Measurements from ENCODE around the gene PI4K2A. TPM values are rescaled to one million over a fixed set of nuclear protein-coding genes. Genes with fewer than 3 reads are reported as not detected.
A peak's percentile ranks its signal among the peaks of the same experiment; 100 is the strongest.

Gene PI4K2A
- 25.7 TPM for polyA plus RNA-seq (2012; ENCODE audit: insufficient read depth, insufficient read length, low read depth)

- H3K9me3 ChIP-seq: no peaks in the 10 kb centered on the region
- no peaks in the 10 kb centered on the region for H3K27me3 ChIP-seq
- peak within 1 kb of the TSS; percentile 88 for H3K4me3 ChIP-seq (ENCODE audit: low read depth, low read length)
- TF ChIP-seq CTCF (IDR thresholded peaks at IDR 0.05; ENCODE audit: low read depth, low read length): no peak
- peaks cover 16% of the 10 kb centered on the region for H3K36me3 ChIP-seq
- DNase-seq: peak; percentile 99
- H3K4me1 ChIP-seq: no peaks in the 10 kb centered on the region
These were observed at the start of gene PI4K2A for GRCh38 chr10:97640174-97640867. PI4K2A (plus strand) TSS chr10:97640671; CDS start chr10:97640743, 72 bp downstream.

- no peak for DNase-seq
- H3K27me3 ChIP-seq: no peaks in the 10 kb centered on the region
- TF ChIP-seq CTCF (IDR thresholded peaks at IDR 0.05; ENCODE audit: low read depth, low read length): no peak
- H3K9me3 ChIP-seq: no peaks in the 10 kb centered on the region
- peaks cover 8% of the 10 kb centered on the region for H3K4me1 ChIP-seq
- H3K36me3 ChIP-seq: no peaks in the 10 kb centered on the region
- no peak overlapping the region for H3K4me3 ChIP-seq (ENCODE audit: low read depth, low read length)
These were observed 49.5 kb upstream of the PI4K2A start for GRCh38 chr10:97590748-97591495.

GRCh38 chr10:97593421-97593820 is 47.0 kb upstream of the PI4K2A start:
- no peak for DNase-seq
- H3K9me3 ChIP-seq: no peaks in the 10 kb centered on the region
- H3K4me3 ChIP-seq (ENCODE audit: low read depth, low read length): no peak overlapping the region
- no peak for TF ChIP-seq CTCF (IDR thresholded peaks at IDR 0.05; ENCODE audit: low read depth, low read length)
- no peaks in the 10 kb centered on the region for H3K27me3 ChIP-seq
- no peaks in the 10 kb centered on the region for H3K36me3 ChIP-seq
- H3K4me1 ChIP-seq: peaks cover 15% of the 10 kb centered on the region

GRCh38 chr10:97596101-97597082 is 44.1 kb upstream of the PI4K2A start:
- Histone ChIP-seq H3K27me3 (no peaks in the 10 kb centered on the region), H3K4me1 (peaks cover 9% of the 10 kb centered on the region), H3K36me3 (no peaks in the 10 kb centered on the region), H3K9me3 (no peaks in the 10 kb centered on the region), H3K4me3 (ENCODE audit: low read depth, low read length) (no peak overlapping the region)
- no peak for TF ChIP-seq CTCF (IDR thresholded peaks at IDR 0.05; ENCODE audit: low read depth, low read length)
- no peak for DNase-seq

- Histone ChIP-seq H3K9me3 (no peaks in the 10 kb centered on the region), H3K4me1 (peaks cover 9% of the 10 kb centered on the region), H3K4me3 (ENCODE audit: low read depth, low read length) (no peak overlapping the region), H3K27me3 (no peaks in the 10 kb centered on the region), H3K36me3 (no peaks in the 10 kb centered on the region)
- no peak for DNase-seq
- no peak for TF ChIP-seq CTCF (IDR thresholded peaks at IDR 0.05; ENCODE audit: low read depth, low read length)
These were observed 42.7 kb upstream of the PI4K2A start for GRCh38 chr10:97597778-97598177.

Data from BE2C (cell line).